ENCODE measurements around the gene DTNBP1.
A peak's percentile ranks its signal among the peaks of the same experiment; 100 is the strongest.

DTNBP1 gene

GRCh38 chr6:15500901-15501825 is 161.7 kb downstream of the DTNBP1 start:
- no peak for DNase-seq (ENCODE audit: low spot score)

DNA sequence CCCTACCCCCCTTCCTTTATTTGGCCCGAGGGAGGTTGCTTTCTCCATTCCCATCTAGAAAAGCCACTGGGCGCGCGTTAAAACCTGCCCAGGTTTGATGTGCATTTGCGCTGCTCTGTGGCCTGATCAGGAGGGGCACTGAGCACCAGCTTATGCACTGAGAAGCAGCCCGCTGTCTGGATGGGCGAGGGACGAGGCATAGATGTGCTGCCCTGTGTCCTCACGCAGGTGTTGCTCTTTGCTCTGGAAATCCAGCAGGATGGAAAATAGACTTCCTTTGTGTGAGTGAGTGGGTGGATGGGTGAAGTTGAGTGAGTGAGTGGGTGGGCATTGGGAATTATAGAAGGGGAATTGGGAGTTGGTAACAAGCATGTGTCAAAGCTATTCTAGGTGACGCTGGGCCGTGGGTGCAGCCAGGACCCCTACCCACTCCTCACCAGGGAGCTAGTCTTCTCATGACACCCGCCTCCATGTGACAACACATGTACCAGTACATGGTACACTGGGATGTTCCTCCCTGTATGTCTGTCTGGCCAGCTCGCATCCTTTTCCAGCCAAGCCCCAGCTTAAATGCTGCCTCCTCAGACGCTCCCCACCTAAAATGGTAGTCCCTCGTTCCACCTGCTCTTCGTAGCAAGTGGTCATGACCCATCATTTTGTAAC is 162.6 kb downstream of the DTNBP1 start:
- DNase-seq (ENCODE audit: low spot score): no peak

DNA sequence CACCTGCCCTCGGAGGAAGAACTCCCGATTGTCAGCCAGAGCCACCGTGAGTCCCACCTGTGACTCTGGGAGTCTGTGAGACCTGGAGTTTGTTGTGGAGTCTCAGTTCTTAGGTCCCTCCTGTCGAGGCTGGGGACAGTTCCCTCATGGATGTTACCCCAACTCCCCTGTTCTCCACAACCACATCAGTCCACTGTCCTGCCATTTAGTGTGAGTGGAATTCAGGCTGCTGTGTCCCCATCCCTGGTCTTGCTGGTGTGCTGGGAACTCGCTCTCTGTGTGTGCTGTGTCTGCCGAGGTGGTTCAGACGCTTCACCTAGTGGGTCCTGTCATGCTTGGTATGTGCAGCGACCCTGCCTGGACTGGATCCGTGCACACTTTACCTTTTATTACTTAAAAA is 163.2 kb downstream of the DTNBP1 start:
- DNase-seq (ENCODE audit: low spot score): no peak

DNA sequence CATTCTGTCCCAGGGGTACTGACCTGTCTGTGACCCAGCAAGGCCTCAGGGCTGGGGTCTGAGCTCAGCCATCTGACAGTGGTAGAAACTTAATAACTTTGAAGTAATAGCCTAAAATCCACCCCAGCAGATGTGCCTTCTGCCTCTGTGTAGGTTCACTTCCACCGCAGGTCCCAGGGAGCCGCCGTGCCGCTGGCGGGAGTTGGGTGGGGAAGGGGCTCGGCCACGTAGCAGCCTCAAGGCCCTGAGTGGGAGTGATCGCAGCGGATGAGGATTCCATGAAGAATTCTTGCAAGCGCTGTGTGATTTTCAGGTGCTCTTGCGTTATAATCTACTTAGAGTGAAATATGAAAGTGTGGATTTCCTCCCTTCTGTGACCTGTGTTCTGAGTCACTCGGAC is 163.7 kb downstream of the DTNBP1 start:
- DNase-seq (ENCODE audit: low spot score): no peak

GRCh38 chr6:15498640-15499039 is 164.2 kb downstream of the DTNBP1 start:
- no peak for DNase-seq (ENCODE audit: low spot score)

- no peak for DNase-seq (ENCODE audit: low spot score)
Observed at GRCh38 chr6:15496345-15497131, 166.3 kb downstream of the DTNBP1 start.

GRCh38 chr6:15495375-15495901 is 167.4 kb downstream of the DTNBP1 start:
- DNase-seq (ENCODE audit: low spot score): no peak

DNA sequence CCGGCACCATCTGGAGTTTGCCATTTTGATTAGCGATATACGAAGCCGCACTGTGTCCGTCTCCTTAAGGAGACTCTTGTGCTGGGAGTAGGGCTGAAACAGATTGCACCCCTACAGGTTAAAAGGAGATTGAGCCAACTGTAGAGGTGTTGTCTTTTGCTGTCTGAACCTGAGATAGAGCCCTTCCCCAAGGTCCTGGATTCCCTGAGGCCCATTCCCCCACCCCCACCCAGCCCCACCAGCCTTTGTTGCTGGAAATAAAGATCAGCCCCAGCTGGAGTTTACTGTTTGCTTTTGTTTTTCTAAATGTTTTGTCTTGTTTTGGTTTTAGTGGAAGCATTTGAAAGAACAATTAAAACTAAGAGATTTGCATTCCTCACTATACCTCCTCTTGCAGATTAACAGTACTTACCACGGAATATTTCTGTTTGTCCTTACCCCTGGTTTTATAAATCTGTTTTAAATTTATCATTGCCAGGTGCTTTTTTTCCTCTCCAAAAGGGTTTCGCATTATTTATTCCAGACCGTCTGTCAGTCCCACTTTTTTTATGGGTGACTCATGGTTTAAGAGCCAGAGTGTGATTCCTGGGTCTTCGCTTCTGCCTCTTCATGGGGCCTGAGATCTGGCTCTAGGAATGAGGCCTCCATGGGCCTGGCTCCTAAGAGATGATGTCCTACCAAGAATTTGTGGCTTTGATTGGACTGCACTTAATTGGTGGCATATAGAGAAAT is 169.2 kb downstream of the DTNBP1 start:
- DNase-seq (ENCODE audit: low spot score): no peak

GRCh38 chr6:15491986-15492269 is 170.9 kb downstream of the DTNBP1 start:
- DNase-seq (ENCODE audit: low spot score): no peak

DNA sequence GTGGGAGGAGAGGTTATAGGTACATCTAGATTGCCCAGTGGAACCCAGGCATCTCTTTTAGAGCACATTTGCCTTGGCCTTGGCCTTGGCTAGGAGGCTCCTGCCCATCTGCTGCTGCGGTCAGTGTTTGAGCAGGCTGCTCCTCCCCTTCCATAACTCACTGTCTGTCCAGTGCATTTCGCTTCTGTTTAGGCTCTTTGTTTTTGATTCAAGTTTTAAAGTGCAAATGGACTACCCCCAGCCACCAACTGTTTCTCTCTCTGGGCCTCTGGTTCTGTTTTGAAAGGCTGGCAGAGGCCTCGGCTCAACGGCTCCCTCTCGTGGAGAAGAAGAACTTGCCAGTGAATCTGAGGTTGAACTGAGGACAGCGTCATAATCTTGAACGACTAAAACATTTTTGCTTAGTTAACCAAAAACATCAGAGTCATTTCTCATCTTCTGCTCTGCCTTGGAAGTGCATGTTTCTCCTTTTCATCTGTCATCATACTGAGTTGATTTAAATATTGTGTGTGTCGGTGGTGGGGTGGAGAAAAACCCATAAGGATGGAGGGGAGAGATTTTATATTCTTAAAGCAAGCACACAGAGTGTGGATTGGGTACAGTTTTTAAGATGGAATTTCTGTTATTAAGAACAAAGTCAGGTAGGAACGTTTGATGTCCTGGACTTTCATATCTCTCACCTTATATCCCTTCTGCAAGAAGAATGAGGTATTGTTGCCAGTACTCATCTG is 171.4 kb downstream of the DTNBP1 start:
- peak; percentile 72 for DNase-seq (ENCODE audit: low spot score)

- DNase-seq (ENCODE audit: low spot score): no peak
Observed at GRCh38 chr6:15490242-15491100, 172.4 kb downstream of the DTNBP1 start.

DNA sequence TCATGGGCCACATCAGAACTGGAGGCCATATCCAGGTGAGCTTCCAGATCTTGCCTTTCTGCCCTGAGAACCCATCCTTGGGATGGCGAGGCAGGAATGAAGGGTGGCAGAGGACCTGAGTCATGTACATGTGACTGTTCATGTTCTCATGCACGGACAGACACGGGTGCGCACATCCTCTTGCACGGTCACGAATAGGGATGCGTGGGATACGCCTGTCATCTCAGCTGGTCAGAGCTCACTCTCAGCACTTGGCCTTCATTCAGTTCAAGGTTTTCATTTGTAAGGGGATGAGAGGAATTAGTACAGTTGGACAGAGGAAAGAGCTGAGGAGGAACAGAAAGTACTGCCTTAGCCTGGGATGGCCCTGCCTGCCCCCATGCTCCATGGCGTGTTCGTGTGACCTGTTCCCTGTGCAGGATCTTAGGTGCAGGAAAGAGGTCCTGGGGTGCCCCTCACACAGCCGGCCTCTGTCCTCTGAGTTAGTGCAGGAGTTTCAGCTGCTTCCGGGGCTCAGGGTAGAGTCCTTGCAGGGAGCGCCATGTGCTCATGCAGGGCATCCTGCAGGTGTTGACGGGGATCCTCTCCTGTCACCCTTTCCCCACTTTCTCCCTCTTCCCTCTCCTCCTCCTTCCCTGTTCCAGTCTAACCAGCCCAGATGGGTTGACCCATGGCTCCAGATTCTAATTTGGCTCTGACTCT is 173.4 kb downstream of the DTNBP1 start:
- DNase-seq (ENCODE audit: low spot score): no peak

DNA sequence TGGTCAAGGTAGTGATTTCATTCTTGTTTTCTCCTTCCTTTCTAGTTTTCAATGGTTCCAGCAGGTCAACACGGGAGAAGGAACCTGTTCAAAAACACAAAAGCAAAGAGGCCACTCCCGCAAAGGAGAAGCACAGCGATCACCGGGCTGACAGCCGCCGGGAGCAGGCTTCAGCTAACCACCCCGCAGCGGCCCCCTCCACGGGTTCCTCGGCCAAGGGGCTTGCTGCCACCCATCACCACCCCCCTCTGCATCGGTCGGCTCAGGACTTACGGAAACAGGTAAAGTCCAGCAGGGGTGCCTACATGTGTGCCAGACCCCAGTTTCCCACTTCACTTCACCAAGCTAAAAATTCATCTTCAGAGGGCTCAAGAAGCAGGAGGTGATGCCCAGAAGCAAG is 175.6 kb downstream of the DTNBP1 start:
- DNase-seq (ENCODE audit: low spot score): no peak

DNA sequence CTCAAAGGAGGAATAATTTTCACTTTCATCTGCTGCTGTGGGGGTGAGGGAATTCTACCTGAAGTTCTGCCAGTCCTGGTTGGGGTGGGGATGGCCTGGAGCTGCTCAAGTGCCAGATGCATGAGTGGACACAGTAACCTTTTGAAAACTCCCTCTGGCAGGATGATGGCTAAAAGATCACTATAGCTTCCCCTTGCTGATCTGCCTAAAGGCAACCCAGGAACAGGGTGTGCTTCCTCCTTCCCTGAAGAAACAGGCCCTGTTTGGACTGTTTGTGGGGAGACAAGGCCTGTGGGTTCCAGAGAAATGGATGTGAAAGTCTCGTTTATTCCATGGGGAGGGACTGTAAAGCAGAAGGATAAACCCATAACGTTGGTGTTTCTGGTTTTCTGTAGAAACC is 176.9 kb downstream of the DTNBP1 start:
- no peak for DNase-seq (ENCODE audit: low spot score)

DNA sequence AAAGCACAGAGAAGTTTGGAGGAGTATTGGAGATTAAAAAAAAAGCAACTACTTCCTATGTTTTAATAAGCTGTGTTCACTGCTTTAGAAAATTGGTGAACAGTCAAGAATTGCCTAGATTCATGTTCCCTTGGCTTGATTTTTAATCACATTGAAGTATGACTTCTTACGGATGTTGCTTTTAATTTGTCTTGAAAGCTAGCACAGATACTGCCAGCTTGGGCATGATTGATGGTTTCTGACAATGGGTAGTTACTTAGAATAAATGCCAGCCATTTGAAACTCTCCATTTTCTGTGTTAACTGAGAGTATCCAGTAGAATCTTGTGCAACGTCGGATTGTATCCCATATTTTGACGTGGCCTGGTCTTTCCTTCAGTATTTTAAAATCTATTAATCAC is 178.0 kb downstream of the DTNBP1 start:
- DNase-seq (ENCODE audit: low spot score): no peak

- DNase-seq (ENCODE audit: low spot score): no peak
Observed at GRCh38 chr6:15484140-15484539, 178.7 kb downstream of the DTNBP1 start.

DNA sequence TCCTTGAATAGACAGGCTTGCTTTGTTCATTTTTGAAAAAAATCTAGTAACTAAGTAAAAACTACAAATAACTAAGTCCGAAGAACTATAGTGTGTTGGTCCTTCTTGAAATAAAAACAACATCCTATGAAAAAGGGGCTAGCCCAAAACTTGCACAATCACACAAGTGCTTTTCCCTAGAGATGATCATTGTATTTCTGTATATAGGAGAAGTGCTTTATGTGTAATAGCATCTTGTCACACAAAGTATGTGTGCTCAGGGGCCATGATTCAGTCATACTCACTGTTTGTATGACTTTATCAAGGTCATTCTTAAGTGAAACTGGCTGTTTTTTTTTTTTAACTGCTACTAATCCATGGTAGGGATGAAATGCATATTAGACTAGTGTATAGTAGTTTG is 179.8 kb downstream of the DTNBP1 start:
- no peak for DNase-seq (ENCODE audit: low spot score)

DNA sequence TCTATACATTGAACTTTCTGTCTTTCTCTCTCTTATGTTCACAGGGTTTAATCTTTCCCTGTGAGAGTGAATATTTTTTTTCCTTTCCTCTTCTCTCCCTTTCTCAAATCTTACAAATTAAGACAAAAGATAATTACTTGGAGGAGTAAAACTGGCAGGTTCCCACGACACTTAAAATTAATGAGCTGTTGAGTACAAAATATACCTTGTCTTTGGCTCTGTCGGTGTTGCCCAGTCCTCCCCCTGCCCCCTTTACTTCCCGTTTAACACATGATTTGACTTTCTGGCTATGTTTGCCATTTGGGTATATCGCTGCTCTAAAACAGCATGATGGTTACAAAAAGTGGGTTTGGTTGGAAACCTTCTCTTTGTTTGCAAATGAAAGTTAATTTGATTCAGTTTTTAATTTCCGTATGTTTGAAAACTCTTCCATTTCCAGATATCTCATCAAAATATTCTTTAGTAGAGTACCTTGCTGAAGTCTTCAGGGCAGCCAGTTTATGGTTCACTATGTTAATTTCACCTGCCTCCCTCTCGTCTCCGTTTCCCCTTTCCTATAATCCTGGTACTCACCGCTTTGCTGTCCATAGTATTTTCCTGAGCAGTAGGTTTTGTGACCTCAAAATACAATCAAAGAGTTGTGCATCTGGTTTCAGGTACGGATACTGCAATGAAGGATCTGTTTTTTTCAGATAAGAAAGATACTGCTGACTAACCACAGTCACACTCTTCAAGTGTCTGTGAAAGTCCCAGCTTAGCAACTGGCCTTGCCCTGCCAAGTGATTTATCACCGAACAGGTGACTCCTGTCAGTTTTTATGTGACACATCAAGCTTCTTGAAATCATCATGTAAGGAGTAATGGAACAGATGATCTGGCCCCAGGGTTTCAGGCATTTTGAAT is 181.2 kb downstream of the DTNBP1 start:
- no peak for DNase-seq (ENCODE audit: low spot score)

- no peak for DNase-seq (ENCODE audit: low spot score)
Observed at GRCh38 chr6:15480525-15480924, 182.3 kb downstream of the DTNBP1 start.
